Measurements from ENCODE around the gene LIN7B.
"Not testable (repeated sequence)": the region's sequence is repeated elsewhere in the genome, so short reads cannot be mapped to it uniquely, and the experiment has no call there.

LIN7B gene, protein sequence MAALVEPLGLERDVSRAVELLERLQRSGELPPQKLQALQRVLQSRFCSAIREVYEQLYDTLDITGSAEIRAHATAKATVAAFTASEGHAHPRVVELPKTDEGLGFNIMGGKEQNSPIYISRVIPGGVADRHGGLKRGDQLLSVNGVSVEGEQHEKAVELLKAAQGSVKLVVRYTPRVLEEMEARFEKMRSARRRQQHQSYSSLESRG

GRCh38 chr19:49113762-49114629 lies at the start of gene LIN7B:
TSS of gene LIN7B (plus strand) at chr19:49114370. CDS start at chr19:49114405, 35 bp downstream.
- DNase-seq = peak; percentile 43 to 81

- peak; percentile 59 to 74 for DNase-seq
Measured at GRCh38 chr19:49064768-49065611, 49.2 kb upstream of the LIN7B start, which contains the start of gene NTF4. TSS of gene NTF4 (minus strand) at chr19:49064818. CDS start at chr19:49061997, 2,821 bp downstream.

DNA sequence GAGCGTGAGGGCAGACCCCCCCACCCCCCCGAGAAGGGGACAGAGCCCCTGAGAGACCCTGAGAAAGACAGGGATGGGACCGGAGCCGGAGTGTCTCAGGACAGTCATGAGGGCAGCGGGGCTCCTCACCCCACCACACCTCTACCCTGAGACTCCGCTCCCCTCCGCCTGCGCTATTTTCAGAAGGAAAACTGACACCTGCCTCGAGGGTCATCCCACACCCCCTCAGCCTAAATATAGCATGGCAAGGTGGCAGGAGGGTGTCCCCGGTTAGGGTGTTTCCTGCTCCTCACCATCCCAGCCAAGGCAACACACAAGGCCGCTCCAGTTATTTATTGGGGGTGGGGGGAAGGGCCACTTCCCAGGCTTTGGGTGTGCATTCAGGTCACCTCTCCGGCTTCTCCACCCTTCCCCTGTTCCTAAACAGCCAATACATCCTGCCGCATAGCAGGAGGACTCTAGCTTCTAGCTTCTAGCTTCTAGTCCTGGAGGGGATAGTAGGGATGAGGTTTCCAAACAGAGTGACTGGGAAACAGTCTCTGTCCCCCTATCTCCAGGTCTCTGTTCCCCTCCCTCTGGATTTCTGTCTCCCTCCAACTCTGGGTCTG lies 48.2 kb upstream of the LIN7B start:
- no peak for DNase-seq

DNA sequence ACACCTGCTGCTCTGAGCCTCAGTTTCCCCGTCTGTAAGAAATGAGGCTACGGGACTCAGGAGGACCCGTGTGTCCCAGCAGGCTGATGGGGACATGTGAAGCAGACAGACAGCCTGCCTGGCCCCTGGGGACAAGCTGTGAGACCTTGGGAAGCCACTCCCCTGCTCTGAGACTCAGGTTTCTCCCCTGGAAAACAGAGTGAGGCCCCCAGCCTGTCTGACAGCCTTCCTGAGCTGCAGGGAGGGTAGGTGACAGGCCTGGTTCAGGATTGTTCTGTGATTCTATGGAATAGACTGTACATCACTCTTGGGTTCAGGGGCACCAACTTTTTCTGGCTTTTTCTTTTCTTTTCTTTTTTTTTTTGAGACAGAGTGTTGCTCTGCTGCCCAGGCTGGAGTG lies 46.6 kb upstream of the LIN7B start:
- DNase-seq = no peak

- no peak for DNase-seq
Measured at GRCh38 chr19:49069026-49069425, 45.1 kb upstream of the LIN7B start.

GRCh38 chr19:49070416-49070815 lies 43.8 kb upstream of the LIN7B start:
- no peak for DNase-seq

- DNase-seq = peak; percentile 41 to 60
Measured at GRCh38 chr19:49071860-49072547, 42.2 kb upstream of the LIN7B start.

DNA sequence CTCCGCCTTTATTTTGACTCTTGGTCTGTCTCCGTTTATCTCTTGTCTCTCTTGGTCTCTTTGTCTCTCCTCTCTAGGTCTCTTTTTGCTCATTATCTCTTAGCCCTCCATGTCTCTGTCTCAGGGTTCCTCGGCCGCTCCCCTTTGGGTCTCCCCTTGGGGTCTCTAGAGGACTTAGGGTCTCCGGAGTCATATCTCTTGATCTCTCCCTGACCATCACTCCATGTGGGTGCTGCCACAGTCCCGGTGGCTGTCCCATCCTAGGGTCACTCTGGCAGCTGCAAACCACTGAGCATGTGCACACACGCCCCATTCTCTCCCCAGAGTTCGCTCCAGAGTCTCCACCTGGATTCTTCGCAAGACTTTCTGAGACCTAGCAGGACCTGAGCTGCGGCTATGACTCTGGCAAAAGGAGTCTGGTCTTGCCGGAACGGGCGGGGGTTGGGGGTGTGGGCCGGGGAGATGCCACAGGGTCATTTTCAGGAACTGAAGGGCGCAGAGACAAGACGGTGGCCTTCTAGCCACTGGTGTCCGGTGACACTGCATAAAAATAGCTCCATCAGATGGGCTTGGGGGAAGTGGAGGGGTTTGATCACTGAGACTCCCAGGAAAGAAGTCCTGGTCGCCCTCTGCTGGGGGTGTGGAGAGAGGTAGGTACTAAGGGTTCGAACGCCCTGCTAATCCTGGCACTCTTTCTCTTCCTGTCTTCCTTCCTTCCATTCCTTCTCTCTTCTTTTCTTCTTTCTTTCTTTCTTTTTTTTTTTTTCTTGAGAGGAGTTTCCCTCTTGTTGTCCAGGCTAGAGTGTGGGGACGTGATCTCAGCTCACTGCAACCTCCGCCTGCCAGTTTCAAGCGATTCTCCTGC lies 40.4 kb upstream of the LIN7B start:
- peak; percentile 26 to 32 for DNase-seq

DNA sequence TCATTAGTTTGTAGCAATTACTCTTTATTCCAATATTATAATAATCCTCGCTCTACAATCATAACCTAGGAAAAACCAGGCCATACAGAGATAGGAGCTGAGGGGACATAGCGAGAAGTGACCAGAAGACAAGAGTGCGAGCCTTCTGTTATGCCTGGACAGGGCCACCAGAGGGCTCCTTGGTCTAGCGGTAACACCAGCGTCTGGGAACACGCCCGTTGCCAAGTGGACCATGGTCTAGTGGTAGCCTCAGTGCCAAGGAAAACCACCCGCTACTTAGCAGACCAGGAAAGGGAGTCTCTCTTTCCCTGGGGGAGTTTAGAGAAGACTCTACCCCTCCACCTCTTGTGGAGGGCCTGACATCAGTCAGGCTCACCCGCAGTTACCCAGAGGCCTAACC lies 39.3 kb upstream of the LIN7B start:
- not testable (repeated sequence) for DNase-seq

GRCh38 chr19:49080392-49080791 lies 33.8 kb upstream of the LIN7B start:
- DNase-seq = no peak

DNA sequence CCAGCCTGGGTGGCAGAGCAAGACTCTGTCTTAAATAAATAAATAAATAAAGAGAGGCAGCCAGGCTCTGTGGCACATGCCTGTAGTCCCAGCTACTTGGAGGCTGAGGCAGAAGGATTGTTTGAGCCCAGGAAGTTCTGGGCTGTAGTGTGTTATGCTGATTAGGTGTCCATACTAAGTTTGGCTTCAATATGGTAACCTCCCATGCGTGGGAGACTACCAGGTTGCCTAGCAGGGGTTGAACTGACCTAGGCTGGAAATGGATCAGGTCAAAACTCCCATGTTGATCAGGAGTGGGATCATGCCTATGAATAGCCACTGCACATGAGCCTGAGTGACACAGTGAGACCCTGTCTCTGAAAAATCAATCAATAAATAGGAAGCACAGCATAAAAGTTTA lies 32.9 kb upstream of the LIN7B start:
- DNase-seq = no peak

GRCh38 chr19:49084206-49085019 lies 29.8 kb upstream of the LIN7B start:
- no peak for DNase-seq

DNA sequence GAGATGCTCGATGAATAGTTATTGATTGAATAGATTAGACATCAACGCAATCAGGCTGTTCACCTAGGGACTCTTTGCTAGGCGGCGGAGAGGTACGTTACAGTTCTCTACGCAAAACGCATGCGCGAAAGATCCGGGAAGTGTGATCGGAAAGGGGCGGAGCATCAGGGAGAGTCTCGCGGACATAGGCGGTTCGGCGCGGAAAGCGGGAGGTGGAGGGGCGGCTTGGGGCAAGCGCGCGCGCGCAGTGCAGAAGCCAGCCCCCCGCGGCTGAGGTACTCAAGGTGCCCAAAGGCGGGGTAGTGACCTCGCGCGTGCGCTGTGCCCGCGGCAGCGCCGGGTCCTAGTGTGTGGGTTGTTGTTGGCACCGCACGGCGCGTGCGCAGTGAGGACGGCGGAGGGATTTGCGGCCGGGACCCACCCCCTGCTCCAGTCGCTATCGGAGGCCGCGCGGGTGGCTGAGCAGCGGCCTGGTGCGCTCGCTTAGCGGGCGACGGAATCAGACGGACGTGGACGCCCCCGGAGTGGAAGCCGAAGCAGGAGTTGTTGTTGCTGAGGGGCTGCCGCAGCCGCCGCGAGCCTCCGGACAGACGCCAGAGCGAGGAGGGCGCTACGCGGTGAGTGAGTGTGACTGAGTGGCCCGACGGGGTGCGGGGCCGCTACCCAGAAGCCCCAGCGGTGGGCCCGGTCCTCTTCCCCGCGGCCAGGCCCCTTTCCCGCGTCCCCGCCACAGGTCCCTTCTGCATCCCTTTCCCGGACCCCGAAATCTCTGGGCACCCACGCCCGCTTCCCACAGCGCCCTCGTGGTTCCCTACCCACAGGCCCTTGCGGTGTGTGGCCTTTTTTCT lies 28.9 kb upstream of the LIN7B start, which contains the start of gene SNRNP70:
TSS of gene SNRNP70 (plus strand) at position 432 of the 848 bp plus-strand sequence. CDS start 964 bp downstream, outside the sequence.
- peak; percentile 100 for DNase-seq

- no peak for DNase-seq
Measured at GRCh38 chr19:49085868-49086232, 28.3 kb upstream of the LIN7B start.

GRCh38 chr19:49086296-49086695 lies 27.9 kb upstream of the LIN7B start:
- DNase-seq = no peak

- no peak for DNase-seq
Measured at GRCh38 chr19:49091391-49092038, 22.7 kb upstream of the LIN7B start.

- DNase-seq = no peak
Measured at GRCh38 chr19:49092686-49093085, 21.5 kb upstream of the LIN7B start.

All from NCI-H1930 (cell line).